GM12878 (cell line): ENCODE results near the gene ITGA7.

ENCODE experiments used
- BHLHE40 ChIP-seq, 2 experiments: fragments of 450-650 bp in 1 of 2; IDR thresholded peaks; 2 replicates each; pipeline ENCODE4 v1.6.1; 2011 to 2017; ENCODE audit warnings: low read depth in 2 of 2, borderline replicate concordance in 1 of 2, improper control_type of control experiment in 1 of 2, low read length in 1 of 2, mild to moderate bottlenecking in 1 of 2
- EP300 ChIP-seq, 2 experiments: fragments of 150-350 bp in 1 of 2; IDR thresholded peaks; 2 replicates each; pipeline ENCODE4 v1.6.1; 2011 to 2012; ENCODE audit warnings: low read depth in 2 of 2, low read length in 2 of 2, borderline replicate concordance in 1 of 2, improper control_type of control experiment in 1 of 2, inconsistent platforms in 1 of 2; ENCODE audit not compliant: control insufficient read depth in 1 of 2
- EZH2 ChIP-seq: IDR thresholded peaks from 2 replicates; pipeline ENCODE4 v1.6.1; 2012; ENCODE audit warnings: low read depth, mild to moderate bottlenecking, control low read depth, inconsistent platforms, low read length, borderline replicate concordance; ENCODE audit not compliant: control insufficient read depth
- POLR2A ChIP-seq: IDR thresholded peaks from 2 replicates; pipeline ENCODE4 v1.6.1; 2011; ENCODE audit warnings: low read depth, mild to moderate bottlenecking, low read length

DNA sequence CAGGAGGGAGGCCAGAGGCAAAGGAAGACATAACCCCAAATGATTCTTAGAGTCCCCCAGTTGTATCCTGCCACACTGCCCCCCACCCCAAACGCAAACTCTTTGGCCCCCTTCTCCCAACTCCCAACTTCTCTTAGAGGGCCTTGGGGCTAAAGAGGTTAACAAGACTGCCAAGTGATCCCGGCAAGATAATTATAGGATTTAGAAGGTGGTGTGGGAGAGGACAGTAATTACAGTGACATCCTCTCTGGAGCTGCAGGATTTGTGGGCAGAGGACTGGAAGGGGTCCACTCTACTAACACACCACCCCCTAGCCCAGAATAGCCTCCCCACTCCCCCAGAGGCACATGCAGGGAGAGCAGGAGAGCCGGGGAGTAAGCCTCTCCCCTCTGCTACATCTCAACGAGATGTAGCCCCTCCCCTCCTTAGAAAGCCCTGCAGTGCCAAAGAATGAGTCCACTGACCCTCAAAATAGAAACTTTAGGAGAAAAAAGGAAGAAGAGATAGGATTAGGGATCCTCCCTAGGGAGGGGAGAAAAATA lies 29.9 kb upstream of the ITGA7 start:
- no peak for TF ChIP-seq EZH2
- no peak for TF ChIP-seq BHLHE40 (IDR thresholded peaks at IDR 0.05; ENCODE audit: borderline replicate concordance in 1 of 2, low read depth in 2 of 2, low read length in 1 of 2)
- TF ChIP-seq EP300 (IDR thresholded peaks at IDR 0.05; ENCODE audit: borderline replicate concordance in 1 of 2, control insufficient read depth in 1 of 2, low read depth in 2 of 2, low read length in 2 of 2) = no peak
- no peak for TF ChIP-seq POLR2A
